Measurements from ENCODE around the gene OR52W1.

Gene OR52W1

DNA sequence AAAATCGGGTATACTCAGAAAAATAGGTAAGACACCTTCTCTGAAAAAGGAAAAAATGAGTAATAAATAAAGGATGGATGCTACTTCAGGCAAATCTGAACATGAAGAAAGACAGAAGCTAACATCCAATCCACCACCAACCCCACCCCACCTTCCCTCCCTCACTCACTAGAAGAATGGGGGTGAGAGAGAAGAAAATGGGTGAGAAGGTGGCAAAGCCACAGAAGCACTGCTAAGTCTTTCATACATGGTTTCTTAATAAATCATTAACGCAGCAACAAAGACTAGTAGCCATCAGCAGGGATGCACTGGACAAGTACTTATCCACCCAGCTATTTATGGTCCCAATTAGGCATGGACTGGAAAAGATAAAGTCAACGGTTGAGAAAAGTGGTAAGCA is 29.5 kb downstream of the OR52W1 start:
- TF ChIP-seq NFIC (IDR thresholded peaks at IDR 0.05) (no peak), CREB1 (IDR thresholded peaks at IDR 0.05; ENCODE audit: low read depth) (no peak), EGR1 (IDR thresholded peaks at IDR 0.05) (no peak), TAF1 (IDR thresholded peaks at IDR 0.05; ENCODE audit: low read depth) (no peak)

DNA sequence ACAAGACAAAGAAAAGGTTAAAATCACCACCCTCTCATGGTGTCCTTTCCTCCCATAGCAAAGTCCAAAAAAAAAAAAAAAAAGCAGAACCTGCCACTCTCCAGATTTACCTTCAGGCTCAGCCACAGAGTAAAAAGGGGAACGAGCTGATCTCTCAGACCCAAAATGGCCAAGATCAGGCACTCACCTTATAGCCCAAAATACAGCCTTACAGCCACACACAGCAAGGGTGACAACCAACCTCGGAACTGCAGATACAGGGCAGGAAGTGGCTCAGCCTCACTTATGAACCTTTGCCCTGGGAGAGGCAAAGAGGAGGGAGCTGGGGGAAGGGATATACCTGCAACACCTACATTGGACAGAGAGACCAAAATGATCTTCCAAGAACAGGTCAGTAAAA is 30.9 kb downstream of the OR52W1 start:
- no peak for TF ChIP-seq TEAD4 (IDR thresholded peaks at IDR 0.05)

DNA sequence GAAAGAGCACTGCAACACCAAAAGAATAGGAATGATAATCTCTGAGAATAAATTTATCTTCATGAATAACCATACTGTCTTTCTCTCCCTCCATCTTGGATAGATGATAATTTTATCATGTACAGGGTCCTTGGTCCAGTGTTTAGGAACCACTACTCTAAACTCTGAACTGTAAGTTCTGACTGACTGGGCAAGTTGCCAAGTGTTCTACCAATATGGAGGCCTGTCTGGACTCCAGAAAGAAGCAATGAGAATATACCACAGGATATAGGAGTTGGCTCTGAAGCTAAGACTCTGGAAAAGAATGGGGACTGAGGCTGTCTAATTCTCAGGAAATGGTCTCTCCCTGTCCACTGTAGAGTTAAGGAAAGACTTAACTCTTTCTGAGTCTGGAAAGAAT is 33.9 kb downstream of the OR52W1 start:
- TF ChIP-seq NFIC (IDR thresholded peaks at IDR 0.05) = no peak
- TF ChIP-seq TCF12 (IDR thresholded peaks at IDR 0.05; ENCODE audit: low read depth) = no peak
- TF ChIP-seq RAD21 (IDR thresholded peaks at IDR 0.05; ENCODE audit: low read depth) = no peak
- TF ChIP-seq FOXM1 (IDR thresholded peaks at IDR 0.05; ENCODE audit: borderline replicate concordance, low read depth) = no peak
- no peak for TF ChIP-seq YY1 (IDR thresholded peaks at IDR 0.05; ENCODE audit: low read depth)
- no peak for TF ChIP-seq REST (IDR thresholded peaks at IDR 0.05; ENCODE audit: low read depth)
- no peak for TF ChIP-seq CREB1 (IDR thresholded peaks at IDR 0.05; ENCODE audit: low read depth)
- no peak for TF ChIP-seq MAX (IDR thresholded peaks at IDR 0.05)
- no peak for TF ChIP-seq TAF1 (IDR thresholded peaks at IDR 0.05; ENCODE audit: low read depth)

DNA sequence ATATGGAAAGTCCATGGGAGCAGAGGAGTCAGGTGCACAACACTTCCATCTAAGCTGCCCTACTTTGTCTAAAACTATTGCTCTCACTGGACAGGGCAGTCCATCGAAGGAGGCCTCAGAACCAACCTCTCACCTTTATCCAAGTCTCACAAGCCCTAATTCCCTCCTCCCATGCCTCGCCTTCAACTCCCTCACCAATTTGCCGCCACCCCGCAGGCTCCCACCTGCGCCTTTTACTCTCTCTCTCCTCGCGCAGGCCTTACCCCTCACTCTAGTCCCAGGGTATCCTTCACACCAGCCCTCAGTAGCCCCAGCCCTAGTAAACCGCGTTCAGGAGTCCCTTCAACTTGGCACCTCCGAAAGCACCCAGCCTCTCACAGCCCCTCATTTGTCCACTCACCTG is 35.0 kb downstream of the OR52W1 start:
- TF ChIP-seq TAF1 (IDR thresholded peaks at IDR 0.05; ENCODE audit: low read depth) (no peak), CEBPB (IDR thresholded peaks at IDR 0.05) (no peak), FOXM1 (IDR thresholded peaks at IDR 0.05; ENCODE audit: borderline replicate concordance, low read depth) (no peak), EGR1 (IDR thresholded peaks at IDR 0.05) (no peak), RAD21 (IDR thresholded peaks at IDR 0.05; ENCODE audit: low read depth) (no peak), ZBTB7A (IDR thresholded peaks at IDR 0.05; ENCODE audit: low read depth) (no peak), YY1 (IDR thresholded peaks at IDR 0.05; ENCODE audit: low read depth) (no peak), TCF12 (IDR thresholded peaks at IDR 0.05; ENCODE audit: low read depth) (no peak; the same call in 1 of the 2 replicates), MAX (IDR thresholded peaks at IDR 0.05) (no peak), REST (IDR thresholded peaks at IDR 0.05; ENCODE audit: low read depth) (no peak), EP300 (IDR thresholded peaks at IDR 0.05; ENCODE audit: borderline replicate concordance) (no peak), TEAD4 (IDR thresholded peaks at IDR 0.05) (no peak), CREB1 (IDR thresholded peaks at IDR 0.05; ENCODE audit: low read depth) (no peak), NFIC (IDR thresholded peaks at IDR 0.05) (no peak)
- TF ChIP-seq, protein P1, sequence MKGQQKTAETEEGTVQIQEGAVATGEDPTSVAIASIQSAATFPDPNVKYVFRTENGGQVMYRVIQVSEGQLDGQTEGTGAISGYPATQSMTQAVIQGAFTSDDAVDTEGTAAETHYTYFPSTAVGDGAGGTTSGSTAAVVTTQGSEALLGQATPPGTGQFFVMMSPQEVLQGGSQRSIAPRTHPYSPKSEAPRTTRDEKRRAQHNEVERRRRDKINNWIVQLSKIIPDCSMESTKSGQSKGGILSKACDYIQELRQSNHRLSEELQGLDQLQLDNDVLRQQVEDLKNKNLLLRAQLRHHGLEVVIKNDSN (IDR thresholded peaks at IDR 0.05) = no peak

- TF ChIP-seq FOXM1 (IDR thresholded peaks at IDR 0.05; ENCODE audit: borderline replicate concordance, low read depth) (no peak), TAF1 (IDR thresholded peaks at IDR 0.05; ENCODE audit: low read depth) (peak; percentile 88), EGR1 (IDR thresholded peaks at IDR 0.05) (peak; percentile 81), ZBTB7A (IDR thresholded peaks at IDR 0.05; ENCODE audit: low read depth) (no peak), REST (IDR thresholded peaks at IDR 0.05; ENCODE audit: low read depth) (no peak), CREB1 (IDR thresholded peaks at IDR 0.05; ENCODE audit: low read depth) (no peak), TEAD4 (IDR thresholded peaks at IDR 0.05) (no peak), MAX (IDR thresholded peaks at IDR 0.05) (peak; percentile 44; the same call in 1 of the 2 replicates), RAD21 (IDR thresholded peaks at IDR 0.05; ENCODE audit: low read depth) (no peak), YY1 (IDR thresholded peaks at IDR 0.05; ENCODE audit: low read depth) (peak; percentile 91), EP300 (IDR thresholded peaks at IDR 0.05; ENCODE audit: borderline replicate concordance) (no peak), TCF12 (IDR thresholded peaks at IDR 0.05; ENCODE audit: low read depth) (0 out of 2 replicates have a peak, but pooled peaks have one; percentile 21)
Measured at GRCh38 chr11:6234387-6235107, 35.5 kb downstream of the OR52W1 start, which contains the start of gene FHIP1B. Gene FHIP1B, minus strand, starts transcription at chr11:6234636. Its CDS starts 10,120 bp downstream, at chr11:6224516.
